Measurements from ENCODE around the gene TBRG4. TPM values are rescaled to one million over a fixed set of nuclear protein-coding genes. Genes with fewer than 3 reads are reported as not detected.

Gene TBRG4
- total RNA-seq, 6 donors from 2014 or later, result 24.2 to 92.2 (median 54.6) TPM

DNA sequence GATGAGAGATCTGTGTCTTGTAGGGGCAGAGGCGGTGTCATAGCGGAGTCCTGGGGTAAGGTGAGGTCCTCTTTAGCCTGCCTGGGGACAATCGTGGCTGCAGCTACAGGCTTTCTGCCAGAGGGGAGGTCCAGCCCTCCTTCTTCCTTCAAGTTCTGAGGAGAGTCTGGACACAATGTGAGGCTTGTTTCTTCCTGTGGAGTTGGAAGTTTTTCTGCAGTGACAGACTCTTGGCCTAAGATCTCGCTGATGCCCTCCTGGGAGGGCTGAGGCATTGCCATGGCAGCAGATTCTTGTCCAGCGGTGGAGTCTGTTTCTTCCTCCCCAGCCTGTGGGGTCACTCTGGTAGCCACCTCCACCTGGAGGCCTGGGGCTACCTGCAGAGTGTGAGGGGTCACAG is 27.2 kb downstream of the TBRG4 start:
- ATAC-seq (ENCODE audit: low FRiP score in 2 of 2), result no peak
- 74% methylated on average over 5 of the region's 5 CpGs; no CpG with 5 or more reads in 1 of the 2 donors for WGBS, 2 donors
- Histone ChIP-seq H3K9me3 (no peaks in the 10 kb centered on the region), H3K27ac (no peak overlapping the region), H3K36me3 (no peaks in the 10 kb centered on the region), H3K27me3 (peaks cover 0 to 12% (median 3%) of the 10 kb centered on the region in 4 donors), H3K4me3 (no peak overlapping the region), H3K4me1 (peaks cover 0 to 12% (median 10%) of the 10 kb centered on the region in 4 donors)
- DNase-seq, result no peak
- TF ChIP-seq EP300 (IDR thresholded peaks at IDR 0.05), result no peak

- Histone ChIP-seq H3K27ac (no peak overlapping the region), H3K9me3 (no peaks in the 10 kb centered on the region), H3K4me3 (no peak overlapping the region), H3K36me3 (peaks cover 0 to under 1% (median under 1%) of the 10 kb centered on the region in 4 donors), H3K27me3 (no peaks in the 10 kb centered on the region), H3K4me1 (no peaks in the 10 kb centered on the region)
- 87 to 93% methylated on average over 7 to 10 of the region's 10 CpGs for WGBS, 2 donors
- DNase-seq, result no peak
- ATAC-seq (ENCODE audit: low FRiP score in 2 of 2), result no peak
- TF ChIP-seq POLR2AphosphoS5 (IDR thresholded peaks at IDR 0.05) (no peak), POLR2A (IDR thresholded peaks at IDR 0.05) (no peak), EP300 (IDR thresholded peaks at IDR 0.05) (no peak), CTCF (IDR thresholded peaks at IDR 0.05) (no peak)
Observed at GRCh38 chr7:45082831-45083331, 28.6 kb downstream of the TBRG4 start.

- Histone ChIP-seq H3K4me3 (no peak overlapping the region), H3K27ac (no peak overlapping the region), H3K27me3 (no peaks in the 10 kb centered on the region), H3K36me3 (peaks cover 0 to 7% (median 7%) of the 10 kb centered on the region in 4 donors), H3K4me1 (no peaks in the 10 kb centered on the region), H3K9me3 (no peaks in the 10 kb centered on the region)
- WGBS, 2 donors, result 81% methylated on average over 17 of the region's 18 CpGs; no CpG with 5 or more reads in 1 of the 2 donors
- DNase-seq, result no peak
- peak; percentile 17 to 32 for ATAC-seq (ENCODE audit: low FRiP score in 2 of 2)
- TF ChIP-seq POLR2A (IDR thresholded peaks at IDR 0.05) (no peak), CTCF (IDR thresholded peaks at IDR 0.05) (no peak), POLR2AphosphoS5 (IDR thresholded peaks at IDR 0.05) (no peak), EP300 (IDR thresholded peaks at IDR 0.05) (no peak)
Observed at GRCh38 chr7:45082031-45082830, 29.3 kb downstream of the TBRG4 start.

- TF ChIP-seq EP300 (IDR thresholded peaks at IDR 0.05), result no peak
- TF ChIP-seq CTCF (IDR thresholded peaks at IDR 0.05), result no peak
- TF ChIP-seq POLR2AphosphoS5 (IDR thresholded peaks at IDR 0.05), result no peak
- no peak for TF ChIP-seq POLR2A (IDR thresholded peaks at IDR 0.05)
- WGBS, 2 donors, result 97% methylated on average over 9 of the region's 9 CpGs; no CpG with 5 or more reads in 1 of the 2 donors
- H3K36me3 ChIP-seq, result peaks cover 0 to 13% (median 13%) of the 10 kb centered on the region in 4 donors
- no peaks in the 10 kb centered on the region for H3K9me3 ChIP-seq
- peak in 1 of 2 donors; percentile 16 for ATAC-seq (ENCODE audit: low FRiP score in 2 of 2)
- H3K27me3 ChIP-seq, result no peaks in the 10 kb centered on the region
- no peak overlapping the region for H3K27ac ChIP-seq
- no peaks in the 10 kb centered on the region for H3K4me1 ChIP-seq
- DNase-seq, result no peak
- H3K4me3 ChIP-seq, result no peak overlapping the region
Observed at GRCh38 chr7:45081670-45081974, 29.9 kb downstream of the TBRG4 start.

DNA sequence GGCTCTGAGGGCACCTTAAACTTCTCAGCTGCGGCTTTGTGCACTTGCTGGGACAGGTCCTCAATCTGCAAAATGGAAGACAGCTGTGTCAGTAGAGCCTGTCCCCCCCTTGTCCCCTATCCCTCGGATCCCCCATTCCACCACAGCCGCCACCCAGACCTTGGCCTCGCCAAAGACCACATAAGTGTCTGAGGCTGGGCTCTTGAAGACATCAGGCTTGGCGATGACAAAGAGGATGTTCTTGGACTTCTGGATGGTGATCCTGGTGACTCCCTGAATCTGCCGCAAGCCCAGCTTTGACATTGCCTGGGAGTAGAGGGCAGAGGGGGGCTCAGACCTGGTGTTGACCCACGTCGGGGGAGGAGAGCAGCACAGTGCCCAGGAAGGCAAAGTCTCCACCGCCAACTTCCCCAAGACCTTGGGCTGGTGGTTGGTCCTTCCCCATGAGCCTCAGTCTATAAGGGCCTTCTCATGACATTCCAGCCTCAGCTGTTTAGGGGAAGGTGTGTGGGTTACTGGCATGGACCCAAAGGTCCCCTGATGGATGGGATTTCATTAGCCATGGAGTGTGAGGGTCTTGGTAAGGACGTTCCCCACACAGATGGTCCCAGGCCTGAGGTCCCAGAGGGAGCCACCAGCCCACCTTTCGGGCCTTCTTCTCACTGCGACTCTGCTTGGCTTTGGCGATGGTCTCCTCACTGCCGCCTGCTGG is 30.4 kb downstream of the TBRG4 start:
- peak in 1 of 2 donors; percentile 14 for DNase-seq
- WGBS, 2 donors, result 79 to 92% methylated on average over 11 to 14 of the region's 14 CpGs

More for the DNA sequence above, 30.4 kb downstream of the TBRG4 start:
- Histone ChIP-seq H3K27me3 (no peaks in the 10 kb centered on the region), H3K36me3 (peaks cover 0 to 19% (median 18%) of the 10 kb centered on the region in 4 donors), H3K27ac (no peak overlapping the region), H3K4me1 (no peaks in the 10 kb centered on the region), H3K9me3 (no peaks in the 10 kb centered on the region), H3K4me3 (no peak overlapping the region)
- TF ChIP-seq CTCF (IDR thresholded peaks at IDR 0.05) (no peak), POLR2AphosphoS5 (IDR thresholded peaks at IDR 0.05) (no peak), EP300 (IDR thresholded peaks at IDR 0.05) (no peak), POLR2A (IDR thresholded peaks at IDR 0.05) (no peak)
- ATAC-seq (ENCODE audit: low FRiP score in 2 of 2), result no peak
